KOPT-K1 (cell line): ENCODE results near the gene ITPRID1.
"Not testable (repeated sequence)": the region's sequence is repeated elsewhere in the genome, so short reads cannot be mapped to it uniquely, and the experiment has no call there.

Source experiments
- H3K27ac ChIP-seq: fragments of 200-600 bp; sonication (generic); 2 replicates; pipeline ENCODE4 v1.5.1; 2016; ENCODE audit warnings: antibody characterized with exemption, mild to moderate bottlenecking, low read depth, low read length; ENCODE audit not compliant: poor library complexity, severe bottlenecking
- H3K36me3 ChIP-seq: fragments of 200-600 bp; sonication (generic); 2 replicates; pipeline ENCODE4 v1.5.1; 2017; ENCODE audit warnings: antibody characterized with exemption, mild to moderate bottlenecking, low read length, moderate library complexity; ENCODE audit not compliant: insufficient read depth
- H3K9me3 ChIP-seq: fragments of 200-600 bp; sonication (generic); 2 replicates; pipeline ENCODE4 v1.5.1; 2017; ENCODE audit warnings: antibody characterized with exemption, low read length, mild to moderate bottlenecking; ENCODE audit not compliant: insufficient read depth, poor library complexity, severe bottlenecking

ITPRID1 gene

DNA sequence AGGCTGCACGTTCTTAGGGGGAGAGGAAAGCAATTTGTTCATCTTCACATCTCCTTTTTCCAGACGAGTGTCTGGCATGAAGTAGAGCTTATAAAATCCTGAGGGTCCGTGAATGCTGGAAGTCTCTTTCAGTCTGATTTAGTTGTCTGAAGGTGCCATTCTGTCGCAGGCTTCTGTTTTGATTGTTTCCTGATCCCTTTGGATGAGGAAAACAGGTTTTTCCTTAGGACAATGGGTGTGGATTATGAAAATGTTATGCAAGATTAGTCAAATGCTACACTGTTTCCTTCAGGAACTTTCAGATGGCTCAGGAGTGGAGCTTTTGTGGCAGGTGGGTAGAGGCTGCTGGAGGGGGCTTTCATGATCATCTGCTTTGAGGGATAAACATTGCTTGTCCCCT lies at the start of gene ITPRID1:
TSS of gene ITPRID1 (plus strand) at position 301 of the 400 bp plus-strand sequence. CDS start 38,935 bp downstream, outside the sequence.
- Histone ChIP-seq H3K36me3 (no peaks in the 10 kb centered on the region), H3K27ac (no peak within 1 kb of the TSS), H3K9me3 (no peaks in the 10 kb centered on the region)

DNA sequence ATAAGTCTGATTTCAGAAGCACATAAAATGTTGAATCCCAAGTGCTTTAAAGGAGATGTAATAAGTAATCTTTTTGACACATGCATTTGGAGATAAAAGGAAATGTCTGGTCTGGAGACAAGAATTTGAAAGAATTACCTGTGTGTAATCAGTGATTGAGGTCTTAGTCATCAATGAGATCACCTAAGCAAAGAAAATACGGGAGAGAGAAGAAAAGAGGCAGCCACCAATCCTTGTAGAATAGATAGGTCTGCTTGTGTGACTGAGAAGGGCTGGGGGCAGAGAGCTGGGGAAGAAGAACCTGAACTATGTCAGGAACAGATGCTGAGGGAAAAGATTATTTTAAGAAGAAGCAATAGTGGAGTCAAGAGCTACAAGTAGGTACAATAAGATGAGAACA lies 49.3 kb upstream of the ITPRID1 start:
- Histone ChIP-seq H3K27ac (no peak overlapping the region), H3K9me3 (no peaks in the 10 kb centered on the region), H3K36me3 (no peaks in the 10 kb centered on the region)

DNA sequence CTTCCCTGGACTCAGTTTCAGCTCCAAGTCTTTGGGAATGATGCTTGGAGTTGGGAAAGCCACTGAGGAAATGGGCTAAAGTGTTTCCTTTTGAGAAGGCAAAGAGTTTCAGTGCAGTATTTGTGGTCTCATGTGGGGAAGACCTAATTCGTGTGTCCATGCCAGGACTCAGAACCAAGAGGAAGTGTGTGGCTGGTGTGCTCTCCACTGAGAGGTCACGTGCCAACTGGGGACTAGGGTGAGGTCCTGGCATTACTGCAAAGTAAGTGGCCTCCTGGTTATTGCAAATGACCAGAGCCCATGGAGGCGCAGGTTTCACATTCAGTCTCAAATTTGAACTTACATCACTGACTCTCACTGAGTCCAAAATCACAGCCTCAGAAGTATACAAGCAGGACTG lies 48.6 kb upstream of the ITPRID1 start:
- H3K9me3 ChIP-seq: no peaks in the 10 kb centered on the region
- H3K36me3 ChIP-seq: no peaks in the 10 kb centered on the region
- no peak overlapping the region for H3K27ac ChIP-seq

DNA sequence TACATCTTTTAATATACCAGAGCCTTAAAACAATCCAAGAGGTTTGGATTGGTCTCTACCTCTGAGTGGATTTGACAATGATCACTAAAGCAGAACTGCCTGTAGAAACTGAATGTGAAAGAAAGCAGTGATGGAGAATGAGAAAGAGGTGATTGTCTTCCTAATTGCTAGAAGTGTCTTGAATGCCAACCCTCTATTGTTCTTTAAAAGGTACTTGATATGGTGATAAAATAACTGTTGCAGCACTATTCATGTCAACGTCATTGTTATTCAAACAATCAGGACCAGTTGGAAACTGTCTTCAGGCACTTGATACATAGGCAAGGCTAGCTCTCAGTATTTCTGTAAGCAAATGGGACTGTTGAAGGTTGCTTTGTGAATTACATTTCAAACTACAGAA lies 47.9 kb upstream of the ITPRID1 start:
- H3K9me3 ChIP-seq: no peaks in the 10 kb centered on the region
- no peaks in the 10 kb centered on the region for H3K36me3 ChIP-seq
- no peak overlapping the region for H3K27ac ChIP-seq

DNA sequence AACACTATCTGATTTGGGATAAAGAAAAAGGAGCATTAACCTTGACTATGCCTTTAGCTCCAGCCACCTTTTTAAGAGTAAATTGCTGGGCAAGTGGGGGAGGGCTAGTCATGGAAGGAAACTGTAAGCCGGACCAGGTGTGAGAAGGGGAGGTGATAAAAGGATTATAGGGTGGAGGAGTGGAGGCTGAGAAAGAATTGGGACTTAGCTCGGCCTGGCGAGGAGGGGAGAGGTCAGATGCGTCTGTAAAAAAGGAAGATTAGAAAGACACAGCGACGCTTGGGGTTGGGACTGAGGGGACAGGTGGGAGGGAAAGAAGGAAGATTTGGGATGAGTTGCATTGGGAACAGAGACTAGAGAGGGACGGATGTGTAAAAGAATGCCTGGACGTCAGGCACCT lies 43.0 kb upstream of the ITPRID1 start:
- H3K9me3 ChIP-seq, H3K27ac ChIP-seq, H3K36me3 ChIP-seq: not testable (repeated sequence)

DNA sequence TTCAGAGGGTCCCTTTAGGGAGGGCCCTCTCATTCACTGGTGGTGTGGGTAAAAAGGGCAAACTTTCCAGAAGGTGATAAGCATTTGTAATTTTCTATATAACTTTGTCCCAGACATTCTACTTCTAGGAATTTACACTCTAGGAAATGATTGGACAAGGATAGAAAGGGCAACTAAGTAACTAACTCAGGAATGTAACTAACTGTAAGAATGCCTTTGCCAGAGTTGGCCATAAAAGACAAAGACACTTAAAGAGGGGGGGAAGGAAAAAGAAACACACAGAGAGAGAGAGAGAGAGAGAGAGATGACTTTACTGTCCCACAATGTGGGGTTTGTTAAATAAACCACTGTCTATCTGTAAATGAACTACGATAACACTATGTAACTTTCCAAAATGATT lies 38.5 kb upstream of the ITPRID1 start:
- Histone ChIP-seq H3K9me3 (no peaks in the 10 kb centered on the region), H3K27ac (no peak overlapping the region), H3K36me3 (no peaks in the 10 kb centered on the region)

DNA sequence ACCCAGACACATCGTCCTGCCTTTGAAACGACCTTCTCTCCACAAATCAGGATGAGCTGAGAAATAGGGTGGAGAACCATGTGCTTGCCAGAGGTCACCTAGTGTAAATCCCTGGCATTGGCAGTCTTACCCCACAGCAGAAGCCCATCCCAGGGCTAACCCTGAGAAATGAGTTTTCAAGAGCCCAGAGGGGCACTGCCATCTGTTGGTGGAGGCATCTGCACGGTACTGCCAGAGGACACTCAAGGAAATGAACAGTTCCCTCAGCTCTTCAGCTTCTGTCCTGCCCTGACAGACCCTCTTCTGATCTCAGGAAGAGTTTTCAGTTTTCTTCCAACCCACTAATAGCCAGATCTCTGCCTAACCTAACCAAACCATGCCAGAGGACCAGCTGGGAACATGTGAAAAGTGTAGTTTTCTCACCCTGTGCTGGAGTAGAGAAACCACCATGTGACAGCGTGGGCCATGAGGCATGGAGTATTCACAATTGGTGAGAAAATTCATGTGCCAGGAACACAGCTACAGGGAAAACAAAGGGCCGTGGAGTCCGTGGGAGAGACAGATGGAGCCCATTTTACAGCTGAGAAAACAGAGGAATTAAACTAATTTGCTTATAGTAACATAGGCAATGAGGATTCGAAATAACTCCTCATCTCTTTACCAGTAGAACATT lies 37.7 kb upstream of the ITPRID1 start:
- Histone ChIP-seq H3K36me3 (no peaks in the 10 kb centered on the region), H3K9me3 (no peaks in the 10 kb centered on the region), H3K27ac (no peak overlapping the region)

DNA sequence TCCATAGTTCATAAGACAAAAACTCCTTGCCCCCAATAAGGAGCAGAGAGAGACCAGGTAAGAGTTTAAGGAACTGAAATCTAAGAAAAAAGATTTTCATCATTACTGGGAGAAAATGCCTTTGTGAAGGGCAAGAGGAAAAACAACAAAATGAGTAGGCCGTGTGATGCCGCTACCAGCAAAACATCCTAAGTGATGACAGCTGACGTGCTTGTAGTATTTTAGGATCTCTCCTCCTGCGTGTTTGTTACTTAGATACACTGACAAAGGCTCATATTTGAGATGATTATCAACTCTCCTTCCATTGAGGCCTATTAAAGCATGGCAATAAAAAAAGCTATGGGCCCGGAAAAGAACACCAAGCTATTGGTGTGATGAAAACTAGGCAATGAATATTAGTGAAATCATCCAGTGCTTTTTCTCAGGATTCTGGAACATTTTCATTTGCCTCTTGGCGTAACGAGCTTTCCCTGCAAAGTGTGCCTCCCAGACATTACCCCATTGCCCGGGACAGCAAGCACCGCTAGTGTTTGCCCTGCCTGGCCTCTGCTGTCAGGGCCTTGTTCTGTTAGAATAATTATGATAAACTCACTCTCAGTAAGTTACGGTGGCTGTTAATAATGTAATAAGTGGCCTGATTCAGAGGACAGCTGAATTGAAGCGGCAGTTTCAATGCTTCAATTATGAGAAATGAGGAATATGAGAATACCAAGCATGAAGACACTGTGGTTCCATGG lies 36.8 kb upstream of the ITPRID1 start:
- Histone ChIP-seq H3K27ac (no peak overlapping the region), H3K36me3 (no peaks in the 10 kb centered on the region), H3K9me3 (no peaks in the 10 kb centered on the region)

DNA sequence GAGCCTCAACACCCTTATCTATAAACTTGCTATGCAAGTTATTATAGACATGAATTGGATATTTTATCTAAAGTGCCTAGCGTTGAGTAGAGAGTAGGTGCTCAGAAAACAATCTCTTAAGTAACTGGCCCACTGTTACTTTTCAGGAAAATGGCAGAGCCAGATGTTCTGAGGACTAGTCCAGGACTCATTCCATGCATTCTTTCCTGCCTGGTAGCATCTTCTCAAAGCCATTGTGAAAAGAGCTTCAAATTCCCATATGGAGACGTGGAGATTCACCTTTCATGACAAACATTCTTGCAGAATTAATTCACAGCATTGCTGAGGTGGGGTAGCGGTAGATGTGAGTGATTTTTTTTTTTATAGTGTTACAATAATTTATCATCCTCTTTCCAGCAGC lies 35.9 kb upstream of the ITPRID1 start:
- Histone ChIP-seq H3K27ac (no peak overlapping the region), H3K9me3 (no peaks in the 10 kb centered on the region), H3K36me3 (no peaks in the 10 kb centered on the region)

DNA sequence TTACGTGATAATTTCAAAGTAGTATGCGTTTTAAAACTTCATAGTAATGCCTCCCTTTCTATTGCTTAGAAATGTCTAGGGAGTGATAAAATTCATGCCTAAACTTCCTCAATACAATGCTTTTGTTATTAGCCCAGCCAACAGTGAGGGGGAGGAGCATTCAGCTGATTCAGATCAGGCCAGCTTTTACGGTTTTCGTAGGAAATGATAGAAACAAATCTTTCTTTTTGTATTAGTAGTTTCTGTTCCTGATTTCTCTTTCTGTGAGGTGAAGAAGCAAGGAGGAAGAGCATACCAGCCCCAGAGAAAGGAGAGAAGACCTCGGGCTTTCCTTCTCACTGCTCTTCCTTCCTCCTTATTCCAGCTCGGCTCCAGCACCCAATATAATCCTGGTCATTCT lies 35.2 kb upstream of the ITPRID1 start:
- H3K27ac ChIP-seq: no peak overlapping the region
- no peaks in the 10 kb centered on the region for H3K36me3 ChIP-seq
- H3K9me3 ChIP-seq: no peaks in the 10 kb centered on the region

DNA sequence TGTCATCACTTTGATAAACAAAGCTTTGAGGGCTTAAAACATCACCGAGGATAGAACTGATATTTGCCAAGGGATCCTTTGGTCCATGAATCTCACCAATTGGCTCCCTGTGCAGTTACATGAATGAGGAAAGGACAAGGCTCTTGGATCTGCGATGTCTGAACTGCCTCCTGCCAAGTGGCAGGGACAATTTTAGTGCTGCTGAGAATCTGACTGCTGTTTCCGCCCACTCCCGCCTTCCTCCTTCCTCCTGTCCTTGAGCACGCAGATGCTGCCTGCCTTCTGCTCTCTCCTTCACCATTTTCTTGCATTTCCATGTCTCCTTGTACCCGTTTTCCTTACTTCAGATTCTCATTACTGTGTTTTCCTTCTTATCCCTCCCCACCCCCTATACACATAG lies 26.8 kb upstream of the ITPRID1 start:
- Histone ChIP-seq H3K36me3 (no peaks in the 10 kb centered on the region), H3K27ac (no peak overlapping the region), H3K9me3 (no peaks in the 10 kb centered on the region)

DNA sequence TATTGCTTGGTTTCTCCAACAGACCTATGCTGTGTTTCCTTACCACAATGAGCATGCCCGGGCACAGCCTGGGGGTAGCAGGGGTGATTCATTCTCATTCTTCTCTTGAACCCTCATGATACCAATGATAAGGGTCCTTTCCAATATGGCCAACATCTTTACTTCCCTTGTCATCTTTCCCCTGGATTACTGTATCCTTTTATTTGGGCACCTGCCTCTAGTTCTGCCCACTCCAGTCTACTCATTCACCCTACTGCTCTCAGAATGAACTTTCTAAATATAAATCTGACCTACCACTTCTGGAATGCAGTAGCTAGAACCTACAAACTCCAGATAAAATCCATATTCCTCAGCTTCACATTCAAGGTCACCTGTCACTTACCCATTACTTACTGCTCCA lies 26.4 kb upstream of the ITPRID1 start:
- Histone ChIP-seq H3K9me3 (no peaks in the 10 kb centered on the region), H3K27ac (no peak overlapping the region)

DNA sequence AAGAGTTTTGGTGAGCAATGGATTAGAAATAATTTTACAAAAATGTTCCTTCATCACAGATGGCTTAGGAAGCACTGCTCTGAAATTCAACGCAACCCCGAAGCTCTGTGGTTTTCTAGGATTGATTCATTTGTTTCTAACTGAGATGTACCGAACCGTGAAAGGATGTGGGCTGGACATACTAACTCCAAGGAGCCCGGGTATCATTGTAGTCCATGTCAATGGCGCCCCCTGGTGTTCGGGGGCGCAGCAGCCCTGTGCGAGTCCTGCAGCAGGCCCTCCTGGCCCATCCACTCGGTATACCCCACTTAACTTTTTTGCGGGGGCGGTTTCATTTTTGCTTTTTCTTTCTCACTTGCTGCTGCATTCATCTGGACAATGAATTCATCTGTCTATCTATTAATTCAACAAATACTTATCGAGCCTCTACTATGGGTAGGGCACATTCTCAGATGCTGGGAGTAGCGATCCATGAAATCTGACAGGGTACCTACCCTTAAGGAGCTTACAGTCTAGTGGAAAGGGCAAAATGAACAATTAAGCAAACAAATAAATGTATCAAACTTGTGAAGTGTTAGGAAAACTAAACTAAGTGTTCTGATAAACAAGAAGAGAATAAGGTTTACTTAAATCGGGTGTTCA lies 25.2 kb upstream of the ITPRID1 start:
- H3K9me3 ChIP-seq: no peaks in the 10 kb centered on the region
- no peaks in the 10 kb centered on the region for H3K36me3 ChIP-seq
- no peak overlapping the region for H3K27ac ChIP-seq

More for the DNA sequence above, 26.4 kb upstream of the ITPRID1 start:
- H3K36me3 ChIP-seq: no peaks in the 10 kb centered on the region

DNA sequence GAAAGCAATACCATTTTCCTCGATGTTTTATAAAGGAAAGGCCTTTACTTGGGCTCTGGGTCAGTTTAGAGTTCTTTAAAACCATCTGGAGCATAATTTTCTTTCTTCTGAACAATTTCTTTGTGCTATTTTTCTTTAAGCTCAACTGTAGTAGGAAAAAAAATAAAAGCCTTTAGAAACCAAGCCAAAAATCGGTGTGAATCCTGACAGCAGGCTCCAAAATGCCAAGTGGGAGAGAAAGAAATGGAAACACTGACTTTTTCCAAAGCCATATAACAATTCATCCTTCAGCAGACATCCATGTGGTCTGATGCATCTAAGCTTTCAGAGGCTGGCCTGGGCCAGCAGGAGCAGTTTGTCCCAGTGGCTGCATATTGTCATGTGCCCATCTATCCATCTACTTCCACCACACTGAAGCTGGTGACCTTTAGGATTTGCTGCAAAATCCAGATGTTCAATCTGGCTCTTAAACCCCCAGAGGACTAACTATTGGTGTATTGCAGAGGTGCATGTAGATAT lies 23.0 kb upstream of the ITPRID1 start:
- Histone ChIP-seq H3K9me3 (no peaks in the 10 kb centered on the region), H3K27ac (no peak overlapping the region), H3K36me3 (no peaks in the 10 kb centered on the region)

DNA sequence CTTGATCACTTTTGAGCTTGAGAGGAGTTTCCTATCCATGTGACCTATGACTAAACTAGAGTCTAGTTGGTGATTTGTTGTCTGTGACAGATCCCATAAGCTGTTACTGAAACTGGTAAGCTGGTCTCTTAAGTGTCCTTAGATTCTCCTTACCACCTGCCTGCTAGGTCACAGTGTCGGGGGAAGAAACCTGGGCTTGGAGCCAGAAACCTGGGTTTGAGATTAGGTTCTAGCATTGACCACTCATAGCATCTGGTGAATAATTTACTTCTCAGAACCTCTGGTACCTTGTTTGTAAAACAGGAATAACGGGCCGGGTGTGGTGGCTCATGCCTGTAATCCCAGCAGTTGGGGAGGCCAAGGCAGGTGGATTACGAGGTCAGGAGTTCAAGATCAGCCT lies 21.8 kb upstream of the ITPRID1 start:
- Histone ChIP-seq H3K36me3 (no peaks in the 10 kb centered on the region), H3K9me3 (no peaks in the 10 kb centered on the region), H3K27ac (no peak overlapping the region)
